Vagina (tissue), 2 donors: ENCODE measurements around the gene HOTAIR. TPM values are rescaled to one million over a fixed set of nuclear protein-coding genes. Genes with fewer than 3 reads are reported as not detected.
A peak's percentile ranks its signal among the peaks of the same experiment; 100 is the strongest.

Source experiments
- DNase-seq, 2 donors: peaks; one replicate each; pipeline ENCODE4 v3.0.0-alpha.2; 2017; ENCODE audit errors: extremely low spot score in 2 of 2
- H3K27ac ChIP-seq: fragments of 200-600 bp; sonication (generic); one replicate; pipeline ENCODE4 v1.5.1; 2019
- H3K27me3 ChIP-seq: fragments of 200-600 bp; sonication (generic); one replicate; pipeline ENCODE4 v1.5.1; 2019
- H3K36me3 ChIP-seq, 2 donors: fragments of 200-600 bp; sonication (generic); one replicate each; pipeline ENCODE4 v1.5.1; 2017 to 2019
- H3K4me1 ChIP-seq: fragments of 200-600 bp; sonication (generic); one replicate; pipeline ENCODE4 v1.5.1; 2019
- H3K4me3 ChIP-seq, 2 donors: fragments of 200-600 bp; sonication (generic); 1 replicate in 1 of 2; 2 replicates in 1 of 2; pipeline ENCODE4 v1.5.1; 2016 to 2019
- H3K9me3 ChIP-seq: fragments of 200-600 bp; sonication (generic); one replicate; pipeline ENCODE4 v1.5.1; 2019
- POLR2A ChIP-seq, 2 donors: fragments of 450-650 bp; IDR thresholded peaks; one replicate each; pipeline ENCODE4 v1.6.1; 2017; ENCODE audit warnings: antibody characterized with exemption in 2 of 2, mild to moderate bottlenecking in 2 of 2, moderate library complexity in 2 of 2
- POLR2AphosphoS5 ChIP-seq, 2 donors: sonication (generic); formaldehyde crosslinking; IDR thresholded peaks; one replicate each; pipeline ENCODE4 v1.9.0; 2017; ENCODE audit warnings: antibody characterized with exemption in 2 of 2, mild to moderate bottlenecking in 2 of 2, low read depth in 1 of 2; ENCODE audit not compliant: insufficient read depth in 1 of 2
- intact Hi-C: fragments of 100-400 bp; cut with DNase I; formaldehyde crosslinking; loops from one replicate; pipeline ENCODE4 v1.15.1; 2023
- total RNA-seq: library from RNA; depleted of rRNA; stranded (reverse); fragments of >200 nt; gene quantifications from one replicate; pipeline ENCODE4 v1.2.3, GENCODE V29; 2016
- TF ChIP-seq, protein P1 (sequence below), 3 experiments: fragments of 450-650 bp in 2 of 3; fragments of 200-600 bp in 1 of 3; sonication (generic) in 1 of 3; IDR thresholded peaks; one replicate each; pipeline ENCODE4 v1.5.1; 2017 to 2019; ENCODE audit warnings: antibody characterized with exemption in 3 of 3, mild to moderate bottlenecking in 2 of 3, moderate library complexity in 2 of 3

Gene HOTAIR
- total RNA-seq, 1 donor from 2014 or later: not detected

DNA sequence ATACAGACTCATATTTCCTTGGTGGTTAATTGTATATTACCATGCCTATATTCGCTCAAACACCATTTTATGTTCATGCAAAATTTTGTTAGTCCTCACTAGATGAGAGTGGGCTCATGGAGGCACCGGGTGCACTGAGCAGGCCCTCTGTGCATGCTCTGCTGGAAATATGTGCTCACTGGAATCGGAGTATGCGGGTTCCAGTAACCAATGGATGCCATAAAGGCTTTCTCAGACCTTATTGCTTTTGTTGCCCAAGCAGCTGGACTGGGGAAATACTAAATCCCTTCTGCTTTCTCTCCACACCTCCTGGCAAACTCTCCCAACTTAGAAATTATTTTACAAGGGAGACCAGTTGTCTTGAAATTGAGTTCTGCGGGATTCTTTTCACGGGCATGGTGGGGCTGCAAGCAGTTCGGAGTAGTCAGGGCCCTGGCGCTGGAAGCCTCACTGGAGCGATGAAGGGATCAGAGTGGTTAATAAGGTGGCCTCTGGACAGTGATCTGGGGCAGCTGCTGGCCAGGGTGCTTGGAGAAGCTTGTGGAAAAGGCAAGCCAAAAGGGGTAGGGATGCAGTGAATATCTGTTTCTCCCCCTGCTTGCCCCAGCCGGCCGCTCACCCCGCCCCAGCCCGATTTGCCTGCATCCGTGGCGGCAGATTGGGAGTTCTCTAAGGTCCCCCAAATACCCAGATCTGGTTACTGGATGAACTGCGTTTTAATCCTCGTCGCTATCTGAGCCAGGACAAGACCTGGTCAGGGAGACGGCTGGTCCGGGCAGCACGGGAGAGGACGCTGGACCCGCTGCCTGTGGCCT lies 46.0 kb upstream of the HOTAIR start:
- Histone ChIP-seq H3K4me3 (no peak overlapping the region), H3K27ac (no peak overlapping the region), H3K9me3 (no peaks in the 10 kb centered on the region), H3K27me3 (peaks cover 38% of the 10 kb centered on the region), H3K36me3 (no peaks in the 10 kb centered on the region), H3K4me1 (peaks cover 33% of the 10 kb centered on the region)
- TF ChIP-seq, protein P1, sequence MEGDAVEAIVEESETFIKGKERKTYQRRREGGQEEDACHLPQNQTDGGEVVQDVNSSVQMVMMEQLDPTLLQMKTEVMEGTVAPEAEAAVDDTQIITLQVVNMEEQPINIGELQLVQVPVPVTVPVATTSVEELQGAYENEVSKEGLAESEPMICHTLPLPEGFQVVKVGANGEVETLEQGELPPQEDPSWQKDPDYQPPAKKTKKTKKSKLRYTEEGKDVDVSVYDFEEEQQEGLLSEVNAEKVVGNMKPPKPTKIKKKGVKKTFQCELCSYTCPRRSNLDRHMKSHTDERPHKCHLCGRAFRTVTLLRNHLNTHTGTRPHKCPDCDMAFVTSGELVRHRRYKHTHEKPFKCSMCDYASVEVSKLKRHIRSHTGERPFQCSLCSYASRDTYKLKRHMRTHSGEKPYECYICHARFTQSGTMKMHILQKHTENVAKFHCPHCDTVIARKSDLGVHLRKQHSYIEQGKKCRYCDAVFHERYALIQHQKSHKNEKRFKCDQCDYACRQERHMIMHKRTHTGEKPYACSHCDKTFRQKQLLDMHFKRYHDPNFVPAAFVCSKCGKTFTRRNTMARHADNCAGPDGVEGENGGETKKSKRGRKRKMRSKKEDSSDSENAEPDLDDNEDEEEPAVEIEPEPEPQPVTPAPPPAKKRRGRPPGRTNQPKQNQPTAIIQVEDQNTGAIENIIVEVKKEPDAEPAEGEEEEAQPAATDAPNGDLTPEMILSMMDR (IDR thresholded peaks at IDR 0.05): no peak
- TF ChIP-seq POLR2AphosphoS5 (IDR thresholded peaks at IDR 0.05; ENCODE audit: insufficient read depth in 1 of 2, low read depth in 1 of 2): no peak
- no peak for TF ChIP-seq POLR2A (IDR thresholded peaks at IDR 0.05)
- intact Hi-C loops: no loop called here
- DNase-seq: no peak

DNA sequence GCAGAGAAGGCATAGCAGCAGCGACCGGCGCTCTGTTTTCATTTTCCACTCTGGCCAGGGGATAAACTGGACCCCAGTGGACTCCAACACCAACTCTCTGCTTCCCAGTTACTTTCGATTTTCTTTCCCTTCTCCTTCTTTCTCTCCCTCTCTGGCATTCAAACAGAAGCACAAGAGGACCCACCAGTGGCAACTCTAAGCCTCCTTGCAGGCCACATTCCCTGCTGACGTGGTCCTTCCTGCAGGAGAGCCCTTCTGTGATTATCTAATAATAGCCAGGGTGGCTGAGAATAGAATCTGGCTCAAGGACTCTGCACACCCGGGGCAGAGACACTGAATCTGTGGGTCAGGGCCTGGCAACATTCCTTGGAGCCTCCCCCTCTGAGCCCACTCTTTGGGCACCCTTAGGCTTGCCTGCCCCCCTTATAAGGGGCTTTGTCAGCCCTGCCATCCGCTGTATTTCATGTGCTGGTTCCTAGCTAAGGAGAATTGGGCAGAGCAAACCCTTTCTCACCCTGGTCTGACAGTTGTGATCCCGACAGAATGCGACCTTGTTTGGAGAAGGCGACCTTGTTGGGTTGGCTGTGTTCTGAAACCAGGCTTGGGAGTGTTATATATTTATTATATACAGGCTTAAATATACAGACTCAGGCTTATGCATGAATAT lies 45.3 kb upstream of the HOTAIR start:
- Histone ChIP-seq H3K27me3 (peaks cover 42% of the 10 kb centered on the region), H3K36me3 (no peaks in the 10 kb centered on the region), H3K4me1 (peaks cover 33% of the 10 kb centered on the region), H3K4me3 (no peak overlapping the region), H3K9me3 (no peaks in the 10 kb centered on the region), H3K27ac (no peak overlapping the region)
- intact Hi-C loops: loop anchor here (5.0 kb wide), 1 partner anchor 107 kb away; no protein-coding TSS in a partner anchor
- TF ChIP-seq POLR2A (IDR thresholded peaks at IDR 0.05): no peak
- TF ChIP-seq, protein P1 (IDR thresholded peaks at IDR 0.05): no peak
- TF ChIP-seq POLR2AphosphoS5 (IDR thresholded peaks at IDR 0.05; ENCODE audit: insufficient read depth in 1 of 2, low read depth in 1 of 2): no peak
- DNase-seq: no peak

DNA sequence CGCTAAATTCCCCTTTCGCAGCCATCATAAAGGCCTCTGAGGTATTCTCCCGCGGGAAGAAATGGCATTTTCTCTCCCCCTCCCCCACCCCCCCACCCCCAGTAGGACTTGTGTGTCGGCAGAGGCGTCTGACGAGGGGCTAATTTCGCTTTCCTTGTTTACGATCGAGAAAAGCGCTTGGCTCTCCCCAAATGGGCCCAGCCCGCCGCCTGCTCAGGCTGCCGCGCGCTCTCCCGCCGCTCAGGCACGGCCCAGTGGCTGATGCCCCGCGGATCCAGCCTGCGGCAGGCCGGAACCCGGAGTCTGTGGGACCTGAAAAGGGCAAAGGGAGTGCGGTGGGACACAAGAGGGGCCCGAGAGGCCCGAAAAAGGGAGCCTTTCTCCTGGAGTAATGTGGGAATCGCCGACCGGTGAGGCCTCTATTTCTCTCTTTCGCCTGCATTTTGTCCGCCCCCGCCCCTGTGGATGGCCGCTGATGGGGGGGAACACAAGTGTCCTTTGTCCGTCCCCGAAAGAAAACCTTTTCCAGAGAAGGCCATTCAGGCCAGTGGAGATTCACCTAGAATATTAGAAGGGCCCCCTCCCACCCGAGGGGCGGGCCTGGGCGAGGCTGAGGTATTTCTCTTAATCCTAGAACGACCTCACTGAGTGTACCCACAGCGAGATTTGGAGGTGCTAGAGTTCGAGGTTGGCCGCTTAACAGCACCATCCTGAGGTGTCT lies 44.5 kb upstream of the HOTAIR start:
- H3K4me3 ChIP-seq: peak overlapping the region in 1 of 2 donors; percentile 38
- H3K4me1 ChIP-seq: peaks cover 37% of the 10 kb centered on the region
- no peaks in the 10 kb centered on the region for H3K36me3 ChIP-seq
- TF ChIP-seq POLR2AphosphoS5 (IDR thresholded peaks at IDR 0.05; ENCODE audit: insufficient read depth in 1 of 2, low read depth in 1 of 2) (no peak), POLR2A (IDR thresholded peaks at IDR 0.05) (no peak)
- TF ChIP-seq, protein P1 (IDR thresholded peaks at IDR 0.05): no peak
- intact Hi-C loops: loop anchor here (5.0 kb wide), 1 partner anchor 108 kb away; no protein-coding TSS in a partner anchor
- no peak for DNase-seq
- H3K27ac ChIP-seq: no peak overlapping the region
- H3K27me3 ChIP-seq: peaks cover 37% of the 10 kb centered on the region
- no peaks in the 10 kb centered on the region for H3K9me3 ChIP-seq

DNA sequence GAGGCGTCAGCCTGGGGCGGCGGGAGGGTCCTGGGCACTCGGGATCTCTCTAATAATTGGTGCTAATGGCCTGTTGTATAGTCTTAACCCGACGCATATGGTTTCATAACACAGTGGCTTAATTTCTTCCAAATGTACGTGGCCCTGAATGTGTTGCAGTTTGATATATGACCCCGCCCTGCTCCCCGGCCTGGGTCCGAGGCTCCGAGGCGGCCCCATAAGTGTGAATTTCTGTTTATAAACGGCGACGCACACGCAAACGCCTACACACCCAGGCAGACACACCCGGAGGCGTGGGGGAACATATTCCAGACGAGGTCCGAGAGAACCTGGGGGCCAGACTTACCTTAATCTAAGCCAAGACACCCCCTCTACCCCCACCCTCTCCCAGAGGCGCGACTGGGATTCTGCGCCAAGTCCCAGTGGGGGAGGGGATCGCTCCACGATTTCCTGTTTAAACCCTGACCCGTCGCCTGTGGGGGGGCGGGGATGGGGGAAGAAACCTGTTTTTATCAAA lies 43.8 kb upstream of the HOTAIR start:
- Histone ChIP-seq H3K27me3 (peaks cover 35% of the 10 kb centered on the region), H3K36me3 (no peaks in the 10 kb centered on the region), H3K4me3 (peak overlapping the region; percentile 27 to 38), H3K4me1 (peaks cover 39% of the 10 kb centered on the region), H3K9me3 (no peaks in the 10 kb centered on the region), H3K27ac (no peak overlapping the region)
- DNase-seq: no peak
- intact Hi-C loops: loop anchor here (5.0 kb wide), 1 partner anchor 109 kb away; no protein-coding TSS in a partner anchor
- TF ChIP-seq, protein P1 (IDR thresholded peaks at IDR 0.05): no peak
- TF ChIP-seq POLR2A (IDR thresholded peaks at IDR 0.05) (no peak), POLR2AphosphoS5 (IDR thresholded peaks at IDR 0.05; ENCODE audit: insufficient read depth in 1 of 2, low read depth in 1 of 2) (no peak)
